HepG2 (cell line): Measurements from ENCODE around the gene PKD2L1. TPM values are rescaled to one million over a fixed set of nuclear protein-coding genes. Genes with fewer than 3 reads are reported as not detected.
A peak's percentile ranks its signal among the peaks of the same experiment; 100 is the strongest.

Source experiments
- FOXA3 ChIP-seq: IDR thresholded peaks from 2 replicates; pipeline ENCODE4 v1.6.1; 2016; ENCODE audit warnings: missing genetic modification reagents, missing compliant biosample characterization
- GZF1 ChIP-seq: sonication (generic); formaldehyde crosslinking; IDR thresholded peaks from 2 replicates; pipeline ENCODE4 v1.5.1; 2020; ENCODE audit warnings: mild to moderate bottlenecking, missing genetic modification reagents
- KLF11 ChIP-seq: IDR thresholded peaks from 2 replicates; pipeline ENCODE4 v1.6.1; 2016; ENCODE audit warnings: missing compliant biosample characterization
- MEIS1 ChIP-seq: sonication (generic); formaldehyde crosslinking; IDR thresholded peaks from 2 replicates; pipeline ENCODE4 v1.9.0; 2021; ENCODE audit warnings: mild to moderate bottlenecking, missing genetic modification reagents, moderate library complexity, borderline replicate concordance
- POGZ ChIP-seq: sonication (generic); formaldehyde crosslinking; IDR thresholded peaks from 2 replicates; pipeline ENCODE4 v1.4.0; 2020; ENCODE audit warnings: mild to moderate bottlenecking, missing genetic modification reagents
- PPARG ChIP-seq: conservative IDR thresholded peaks from 2 replicates; pipeline ENCODE4 v1.6.1; 2016; ENCODE audit warnings: missing biosample characterization, missing genetic modification reagents
- RAD51 ChIP-seq: fragments of 450-650 bp; IDR thresholded peaks from 2 replicates; pipeline ENCODE4 v1.6.1; 2016; ENCODE audit warnings: borderline replicate concordance
- RELA ChIP-seq: sonication (generic); formaldehyde crosslinking; IDR thresholded peaks from 2 replicates; pipeline ENCODE4 v1.4.0; 2020; ENCODE audit warnings: missing genetic modification reagents
- SNAI1 ChIP-seq: sonication (generic); formaldehyde crosslinking; IDR thresholded peaks from 2 replicates; pipeline ENCODE4 v1.5.0; 2020; ENCODE audit warnings: mild to moderate bottlenecking, missing genetic modification reagents, borderline replicate concordance
- SNAPC4 ChIP-seq: sonication (generic); formaldehyde crosslinking; IDR thresholded peaks from 2 replicates; pipeline ENCODE4 v1.4.0; 2020; ENCODE audit warnings: mild to moderate bottlenecking, missing genetic modification reagents
- SP140L ChIP-seq: sonication (generic); formaldehyde crosslinking; IDR thresholded peaks from 2 replicates; pipeline ENCODE4 v1.4.0; 2020; ENCODE audit warnings: missing genetic modification reagents, borderline replicate concordance
- SP4 ChIP-seq: sonication (generic); formaldehyde crosslinking; IDR thresholded peaks from 2 replicates; pipeline ENCODE4 v1.8.1; 2023; ENCODE audit warnings: mild to moderate bottlenecking, missing genetic modification reagents
- ZNF101 ChIP-seq: sonication (generic); formaldehyde crosslinking; IDR thresholded peaks from 2 replicates; pipeline ENCODE4 v1.4.0; 2020; ENCODE audit warnings: mild to moderate bottlenecking, low read depth, missing genetic modification reagents, borderline replicate concordance
- ZNF121 ChIP-seq: sonication (generic); formaldehyde crosslinking; IDR thresholded peaks from 2 replicates; pipeline ENCODE4 v1.5.0; 2020; ENCODE audit warnings: mild to moderate bottlenecking, missing genetic modification reagents
- ZNF3 ChIP-seq: IDR thresholded peaks from 2 replicates; pipeline ENCODE4 v1.7.0; 2017; ENCODE audit warnings: inconsistent platforms
- ZNF414 ChIP-seq: sonication (generic); formaldehyde crosslinking; IDR thresholded peaks from 2 replicates; pipeline ENCODE4 v1.5.0; 2020; ENCODE audit warnings: missing genetic modification reagents
- ZNF576 ChIP-seq: sonication (generic); formaldehyde crosslinking; IDR thresholded peaks from 2 replicates; pipeline ENCODE4 v1.4.0; 2020; ENCODE audit warnings: mild to moderate bottlenecking, missing genetic modification reagents
- ZNF687 ChIP-seq: sonication (generic); formaldehyde crosslinking; IDR thresholded peaks from 2 replicates; pipeline ENCODE4 v1.5.1; 2020; ENCODE audit warnings: mild to moderate bottlenecking, missing genetic modification reagents, moderate library complexity
- polyA plus RNA-seq, 8 experiments: library from polyadenylated mRNA; depleted of rRNA in 3 of 8; stranded (reverse) in 7 of 8; unstranded in 1 of 8; fragments of >200 nt; fragmentation: Illumina TruSeq in 4 of 8; extraction: Trizol in 4 of 8; gene quantifications; 2 replicates each; pipeline versions ENCODE4 v1.2.1 to v1.2.3, GENCODE V29; 2011 to 2016; ENCODE audit warnings: low read depth in 4 of 8, missing spikeins in 1 of 8, mixed read lengths in 1 of 8; ENCODE audit not compliant: insufficient read depth in 1 of 8
- total RNA-seq, 5 experiments: library from RNA; depleted of rRNA; stranded (reverse); fragments of >200 nt; fragmentation: Illumina TruSeq; extraction: Trizol; gene quantifications; 2 replicates each; pipeline ENCODE4 v1.2.3, GENCODE V29; 2016; ENCODE audit warnings: low read depth in 1 of 5

Gene PKD2L1
- total and polyA plus RNA-seq, 2 of the 13 experiments (the other 11 are each of a cell fraction or from before 2014, with no cell fraction given): 0.07 to 0.15 TPM

GRCh38 chr10:100286051-100287033 lies 43.7 kb downstream of the PKD2L1 start, which contains the start of gene BLOC1S2 (continued):
- TF ChIP-seq ZNF687 (CRISPR knock-in tag) (peak; percentile 96), GZF1 (CRISPR knock-in tag) (no peak), ZNF414 (CRISPR knock-in tag) (peak; percentile 73), MEIS1 (CRISPR knock-in tag) (peak; percentile 89; the same call in 1 of the 2 replicates), SP140L (no peak), SP4 (CRISPR knock-in tag) (peak; percentile 58; the same call in 1 of the 2 replicates), ZNF121 (CRISPR knock-in tag) (peak; percentile 19; the same call in 1 of the 2 replicates), RAD51 (no peak), RELA (no peak), ZNF576 (CRISPR knock-in tag) (no peak), ZNF101 (CRISPR knock-in tag) (no peak), POGZ (CRISPR knock-in tag) (0 out of 2 replicates have a peak, but pooled peaks have one; percentile 52), SNAI1 (no peak), SNAPC4 (CRISPR knock-in tag) (peak; percentile 86), ZNF3 (CRISPR knock-in tag) (no peak), KLF11 (CRISPR knock-in tag) (0 out of 2 replicates have a peak, but pooled peaks have one; percentile 53), PPARG (CRISPR knock-in tag) (no peak), FOXA3 (CRISPR knock-in tag) (peak; percentile 9; the same call in 1 of the 2 replicates)
